Kidney (tissue), 14 donors: Measurements from ENCODE around the gene LRP10. TPM values are rescaled to one million over a fixed set of nuclear protein-coding genes. Genes with fewer than 3 reads are reported as not detected.
"Not testable (repeated sequence)": the region's sequence is repeated elsewhere in the genome, so short reads cannot be mapped to it uniquely, and the experiment has no call there.

ENCODE experiments used
- DNase-seq, 5 donors: peaks; one replicate each; pipeline ENCODE4 v3.0.0-alpha.2; 2013 to 2020
- FAIRE-seq: peaks from 2 replicates; lab custom pipeline; 2012; peaks lifted over from hg19 to GRCh38; lab: Jason Lieb, UNC
- H3K27ac ChIP-seq, 2 donors: one replicate each; pipeline ENCODE4 v1.7.0; 2013; ENCODE audit warnings: low read depth in 2 of 2, low read length in 2 of 2, inconsistent platforms in 1 of 2
- H3K27me3 ChIP-seq: one replicate; pipeline ENCODE4 v1.7.1; 2013; ENCODE audit warnings: low read length, inconsistent platforms; ENCODE audit not compliant: control insufficient read depth, insufficient read depth
- H3K36me3 ChIP-seq, 3 donors: one replicate each; pipeline versions ENCODE4 v1.7.0 to v1.7.1; 2013; ENCODE audit warnings: low read length in 3 of 3, control low read depth in 1 of 3, inconsistent platforms in 1 of 3; ENCODE audit not compliant: insufficient read depth in 3 of 3, control insufficient read depth in 2 of 3
- H3K4me1 ChIP-seq, 3 donors: one replicate each; pipeline versions ENCODE4 v1.7.0 to v1.7.1; 2013; ENCODE audit warnings: low read length in 3 of 3, inconsistent platforms in 1 of 3, low read depth in 1 of 3; ENCODE audit not compliant: control insufficient read depth in 2 of 3, insufficient read depth in 2 of 3
- H3K4me3 ChIP-seq, 3 donors: one replicate each; pipeline versions ENCODE4 v1.7.0 to v1.8.1; 2013; ENCODE audit warnings: low read length in 3 of 3, control low read depth in 1 of 3, inconsistent platforms in 1 of 3
- H3K9ac ChIP-seq, 3 donors: one replicate each; pipeline versions ENCODE4 v1.7.0 to v1.7.1; 2013; ENCODE audit warnings: low read length in 3 of 3, control low read depth in 1 of 3, inconsistent platforms in 1 of 3
- H3K9me3 ChIP-seq, 3 donors: one replicate each; pipeline versions ENCODE4 v1.7.0 to v1.7.1; 2013; ENCODE audit warnings: low read length in 3 of 3, control low read depth in 1 of 3, inconsistent platforms in 1 of 3; ENCODE audit not compliant: control insufficient read depth in 2 of 3, insufficient read depth in 1 of 3
- CTCF ChIP-seq: IDR thresholded peaks from 3 replicates; pipeline ENCODE4 v1.5.1; 2012; ENCODE audit warnings: mild to moderate bottlenecking, moderate library complexity, borderline replicate concordance; ENCODE audit not compliant: insufficient read depth; ENCODE audit errors: extremely low read depth
- intact Hi-C: fragments of 100-400 bp; cut with DNase I; formaldehyde crosslinking; loops from one replicate; pipeline ENCODE4 v1.11.1; 2022
- polyA plus RNA-seq: library from polyadenylated mRNA; stranded (reverse); fragments of 350-450 nt; fragmentation: Illumina TruSeq; extraction: RNeasy Lipid Tissue Mini Kit (QIAGEN cat#74804); gene quantifications from one replicate; pipeline ENCODE4 v1.2.3, GENCODE V29; 2014; ENCODE audit warnings: low read depth, low replicate concordance; ENCODE audit not compliant: insufficient read depth
- total RNA-seq: library from RNA; stranded (reverse); fragmentation: NEBNext Ultra II Directional; extraction: Animal tissue kit (Norgen Biotek cat#: 25700); gene quantifications from one replicate; pipeline ENCODE4 v1.2.1, GENCODE V29; 2021
- donor health status: control.
- donor health status: control.
- donor health status: control.
- donor health status: control.
- donor health status: control.
- donor health status: DM: yes; HTN: yes; CAD: no.
- donor health status: Normal renal cell carcinoma (clear cell type).

Gene LRP10
- total and polyA plus RNA-seq, 2 donors from 2014 or later: 74.7 to 207 TPM

DNA sequence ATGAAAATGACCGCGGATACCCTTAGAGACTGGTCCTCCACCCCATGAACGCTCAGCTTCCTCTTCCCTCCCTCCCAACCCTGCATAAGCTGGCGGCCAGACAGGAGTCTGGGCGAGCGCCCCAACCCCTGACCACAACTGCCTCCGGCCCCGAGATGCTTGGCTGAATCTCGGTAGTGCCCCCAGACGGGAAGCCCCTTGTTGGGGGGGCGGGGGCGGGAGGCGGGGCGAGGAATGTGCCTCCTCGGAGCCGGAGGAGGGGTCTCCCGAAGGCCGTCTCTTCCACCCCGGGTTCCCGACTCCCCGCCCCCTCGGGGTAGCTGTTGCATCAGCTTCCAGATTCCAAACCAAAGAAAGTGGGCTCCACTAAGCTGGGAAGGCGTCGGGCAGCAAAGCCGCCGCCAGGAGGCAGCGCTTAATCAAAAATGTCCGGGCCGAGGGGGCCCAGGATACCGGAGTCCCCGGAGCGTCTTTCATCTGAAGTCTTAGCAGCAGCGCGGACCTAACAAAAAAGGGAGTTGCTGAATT, 48.9 kb upstream of the LRP10 start:
- TF ChIP-seq CTCF: peak; percentile 87
- no peaks in the 10 kb centered on the region for H3K9me3 ChIP-seq
- H3K9ac ChIP-seq: peak overlapping the region in 2 of 3 donors; percentile 45 to 62
- no peaks in the 10 kb centered on the region for H3K36me3 ChIP-seq
- H3K27me3 ChIP-seq: no peaks in the 10 kb centered on the region
- H3K27ac ChIP-seq: peak overlapping the region; percentile 67 to 70
- FAIRE-seq (no peak), DNase-seq (peak; percentile 91 to 97 (median 94))
- intact Hi-C loops: no loop called here
- peaks cover 0 to 16% (median 13%) of the 10 kb centered on the region in 3 donors for H3K4me1 ChIP-seq
- peak overlapping the region; percentile 43 to 47 (median 44) for H3K4me3 ChIP-seq

DNA sequence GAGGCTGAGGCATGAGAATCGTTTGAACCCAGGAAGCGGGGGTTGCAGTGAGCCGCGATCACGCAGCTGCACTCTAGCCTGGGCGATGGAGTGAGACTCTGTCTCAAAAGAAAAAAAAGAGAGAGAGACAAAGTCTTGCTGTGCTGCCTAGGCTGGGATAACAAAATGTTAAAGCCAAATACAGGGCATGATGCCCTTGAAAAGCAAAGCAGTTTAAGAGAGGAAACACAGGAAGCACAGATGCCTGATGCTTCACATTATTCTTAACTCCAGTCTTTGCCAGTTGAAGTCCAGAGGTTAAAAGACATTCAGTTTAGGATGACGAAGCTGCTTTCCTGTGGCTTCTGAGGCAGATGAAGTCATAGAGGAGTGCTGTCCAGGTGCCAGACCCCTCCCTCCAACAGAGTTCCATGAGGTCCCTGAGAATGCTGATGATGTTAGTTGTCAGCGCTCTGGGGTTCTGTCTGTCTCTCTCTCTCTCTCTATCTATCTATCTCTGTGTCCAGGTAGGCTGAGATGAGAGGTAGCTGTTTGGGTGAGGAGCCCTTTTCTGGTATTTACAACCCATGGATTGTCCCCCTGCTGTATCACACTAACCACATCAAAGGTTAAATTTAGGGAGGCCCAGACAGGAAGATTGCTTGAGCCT, 46.7 kb upstream of the LRP10 start:
- Histone ChIP-seq H3K27ac (peak overlapping the region in 1 of 2 donors; percentile 29), H3K27me3 (no peaks in the 10 kb centered on the region), H3K4me3 (no peak overlapping the region), H3K36me3 (no peaks in the 10 kb centered on the region), H3K4me1 (peaks cover 0 to 13% (median 7%) of the 10 kb centered on the region in 3 donors), H3K9me3 (no peaks in the 10 kb centered on the region), H3K9ac (no peak overlapping the region)
- no peak for TF ChIP-seq CTCF
- intact Hi-C loops: no loop called here
- FAIRE-seq: no peak
- peak in 3 of 5 donors; percentile 23 to 75 (median 46) for DNase-seq

DNA sequence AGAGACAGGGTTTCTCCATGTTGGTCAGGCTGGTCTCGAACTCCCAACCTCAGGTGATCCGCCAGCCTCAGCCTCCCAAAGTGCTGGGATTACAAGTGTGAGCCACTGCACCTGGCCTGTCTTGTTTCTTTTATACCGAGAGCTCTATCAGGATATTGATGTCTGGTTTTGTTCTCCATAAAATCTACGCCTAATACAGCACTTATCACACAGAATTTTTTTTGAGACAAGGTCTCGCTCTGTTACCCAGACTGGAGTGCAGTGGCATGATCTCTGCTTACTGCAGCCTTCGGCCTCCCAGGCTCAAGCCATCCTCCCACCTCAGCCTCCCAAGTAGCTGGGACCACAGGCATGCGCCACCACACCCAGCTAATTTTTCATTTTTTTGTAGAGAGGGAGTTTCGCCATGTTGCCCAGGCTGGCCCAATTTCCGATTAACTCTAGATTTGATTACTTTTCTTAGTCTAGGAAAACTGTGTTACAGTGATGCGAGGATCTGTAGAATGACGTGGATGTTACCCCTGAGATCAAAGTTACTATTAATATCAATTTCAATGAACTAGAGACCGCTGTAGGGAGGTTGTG, 42.4 kb upstream of the LRP10 start:
- H3K27me3 ChIP-seq, H3K9me3 ChIP-seq, FAIRE-seq, H3K36me3 ChIP-seq, H3K4me1 ChIP-seq, DNase-seq, H3K27ac ChIP-seq, intact Hi-C loops: not testable (repeated sequence)
- H3K9ac ChIP-seq: peak overlapping the region in 2 of 3 donors; percentile 36 to 93
- H3K4me3 ChIP-seq: peak overlapping the region; percentile 66 to 97 (median 83)

DNA sequence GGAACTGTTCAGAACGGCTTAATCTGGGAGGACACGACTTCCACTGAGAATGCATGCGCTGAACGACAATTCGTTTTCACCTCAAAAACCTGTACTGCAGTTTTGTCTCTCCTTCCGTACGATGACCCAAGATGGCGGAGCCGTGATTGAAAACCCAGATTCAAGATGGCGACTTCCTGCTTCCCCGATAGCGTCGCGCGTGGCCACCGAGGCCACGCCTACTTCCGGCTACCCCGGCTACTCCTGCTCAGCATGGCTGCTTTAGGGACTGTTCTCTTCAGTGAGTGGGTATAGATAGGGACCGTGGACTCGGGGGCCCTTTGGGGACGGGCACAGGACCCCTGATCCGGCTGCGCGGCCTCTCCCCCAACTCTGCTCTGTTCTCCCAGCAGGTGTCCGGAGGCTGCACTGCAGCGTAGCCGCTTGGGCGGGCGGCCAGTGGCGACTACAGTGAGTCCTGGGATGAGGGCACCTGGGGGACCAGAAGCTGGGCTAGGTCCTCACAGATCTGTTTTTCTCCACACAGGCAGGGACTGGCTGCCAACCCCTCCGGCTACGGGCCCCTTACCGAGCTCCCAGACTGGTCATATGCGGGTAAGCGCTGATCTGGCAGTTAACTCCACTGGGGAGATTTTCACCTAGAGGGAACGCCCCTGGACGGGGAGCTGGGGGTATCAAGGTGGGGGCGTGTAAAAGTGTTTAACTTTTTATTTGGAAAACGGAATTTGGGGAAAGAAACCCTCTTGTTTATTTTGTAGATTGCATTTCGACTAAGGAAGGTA, 41.7 kb upstream of the LRP10 start, which contains the start of gene MRPL52:
Gene MRPL52, plus strand, starts transcription at position 227 of the 782 bp plus-strand sequence. Its CDS starts 26 bp downstream, at position 253.
- Histone ChIP-seq H3K36me3 (peaks cover 0 to 11% (median 4%) of the 10 kb centered on the region in 3 donors), H3K4me3 (peak within 1 kb of the TSS; percentile 66 to 97 (median 83)), H3K27ac (peak within 1 kb of the TSS; percentile 33 to 74), H3K9ac (peak within 1 kb of the TSS; percentile 36 to 93 (median 88)), H3K9me3 (no peaks in the 10 kb centered on the region), H3K27me3 (no peaks in the 10 kb centered on the region), H3K4me1 (peaks cover 0 to 7% (median 0%) of the 10 kb centered on the region in 3 donors)
- FAIRE-seq (no peak), DNase-seq (peak; percentile 92 to 97 (median 96))
- TF ChIP-seq CTCF: no peak
- intact Hi-C loops: no loop called here
